HG03097 (cell line): ENCODE results near the gene TP53I11.

Experiments
- ATAC-seq: cut with Tn5 transposase; IDR thresholded peaks from one replicate; pipeline ENCODE4 v1.9.1; 2021; ENCODE audit not compliant: unreplicated experiment, low FRiP score

TP53I11 gene

GRCh38 chr11:44942029-44942955, 8.4 kb downstream of the TP53I11 start:
- no peak for ATAC-seq

GRCh38 chr11:44941259-44942021, 9.2 kb downstream of the TP53I11 start:
- no peak for ATAC-seq

- ATAC-seq, result no peak
Measured at GRCh38 chr11:44940835-44941234, 9.8 kb downstream of the TP53I11 start.

GRCh38 chr11:44940404-44940803, 10.3 kb downstream of the TP53I11 start:
- no peak for ATAC-seq

GRCh38 chr11:44939673-44940395, 10.8 kb downstream of the TP53I11 start:
- ATAC-seq, result no peak

- no peak for ATAC-seq
Measured at GRCh38 chr11:44938066-44938691, 12.5 kb downstream of the TP53I11 start.

- no peak for ATAC-seq
Measured at GRCh38 chr11:44936951-44937543, 13.6 kb downstream of the TP53I11 start.

GRCh38 chr11:44936525-44936924, 14.2 kb downstream of the TP53I11 start:
- ATAC-seq, result no peak

- ATAC-seq, result no peak
Measured at GRCh38 chr11:44934735-44935250, 15.9 kb downstream of the TP53I11 start.

- ATAC-seq, result no peak
Measured at GRCh38 chr11:44934110-44934509, 16.6 kb downstream of the TP53I11 start.

- no peak for ATAC-seq
Measured at GRCh38 chr11:44931466-44931865, 19.2 kb downstream of the TP53I11 start.

- no peak for ATAC-seq
Measured at GRCh38 chr11:44930588-44931302, 19.9 kb downstream of the TP53I11 start.

- ATAC-seq, result no peak
Measured at GRCh38 chr11:44928816-44929215, 21.9 kb downstream of the TP53I11 start.

- ATAC-seq, result no peak
Measured at GRCh38 chr11:44928144-44928543, 22.5 kb downstream of the TP53I11 start.

- ATAC-seq, result no peak
Measured at GRCh38 chr11:44927174-44927661, 23.5 kb downstream of the TP53I11 start.

- no peak for ATAC-seq
Measured at GRCh38 chr11:44926036-44926435, 24.6 kb downstream of the TP53I11 start.

GRCh38 chr11:44923806-44924205, 26.9 kb downstream of the TP53I11 start:
- ATAC-seq, result no peak

- ATAC-seq, result no peak
Measured at GRCh38 chr11:44923115-44923514, 27.6 kb downstream of the TP53I11 start.

- ATAC-seq, result no peak
Measured at GRCh38 chr11:44920451-44920850, 30.2 kb downstream of the TP53I11 start.
